ENCODE results near the gene WDR38.

DNA sequence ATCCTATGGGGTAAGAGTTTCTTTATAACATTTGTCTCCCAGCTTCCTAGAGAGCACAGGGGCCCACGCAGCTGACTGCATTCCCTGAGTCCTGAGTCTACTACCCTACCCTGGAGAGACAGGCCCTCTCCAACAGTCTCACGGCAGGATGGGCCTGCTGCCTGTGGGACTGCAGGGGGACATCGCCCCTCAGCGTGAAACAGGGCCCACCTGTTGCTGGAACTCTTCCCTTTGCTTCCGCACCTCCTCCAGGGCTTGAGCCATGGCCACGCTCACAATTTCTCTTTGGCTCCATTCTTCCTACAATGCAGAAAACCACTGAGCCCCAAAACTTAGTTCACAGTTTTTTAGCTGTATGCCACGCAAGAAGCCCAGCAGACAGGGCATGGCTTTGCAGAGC lies 36.9 kb downstream of the WDR38 start:
- no peak for TF ChIP-seq POLR2A (IDR thresholded peaks at IDR 0.05; ENCODE audit: low read length)
- TF ChIP-seq GATA1 (IDR thresholded peaks at IDR 0.05; ENCODE audit: low read depth, low read length): no peak

Data from erythroblast (primary cell).